Coronary artery (tissue), 2 donors: Measurements from ENCODE around the gene ZNF735.
A peak's percentile ranks its signal among the peaks of the same experiment; 100 is the strongest.
"Not testable (repeated sequence)": the region's sequence is repeated elsewhere in the genome, so short reads cannot be mapped to it uniquely, and the experiment has no call there.

Experiments used
- DNase-seq: peaks from one replicate; pipeline ENCODE4 v3.0.0-alpha.2; 2017; ENCODE audit warnings: low spot score
- H3K27ac ChIP-seq, 2 donors: fragments of 200-600 bp; sonication (generic); one replicate each; pipeline ENCODE4 v1.5.1; 2016 to 2019
- H3K4me3 ChIP-seq: fragments of 200-600 bp; sonication (generic); 2 replicates; pipeline ENCODE4 v1.5.1; 2016; ENCODE audit warnings: mild to moderate bottlenecking, moderate library complexity
- TF ChIP-seq, protein P1 (sequence below): fragments of 200-600 bp; sonication (generic); IDR thresholded peaks from one replicate; pipeline ENCODE4 v1.5.1; 2019; ENCODE audit warnings: antibody characterized with exemption

ZNF735 gene

DNA sequence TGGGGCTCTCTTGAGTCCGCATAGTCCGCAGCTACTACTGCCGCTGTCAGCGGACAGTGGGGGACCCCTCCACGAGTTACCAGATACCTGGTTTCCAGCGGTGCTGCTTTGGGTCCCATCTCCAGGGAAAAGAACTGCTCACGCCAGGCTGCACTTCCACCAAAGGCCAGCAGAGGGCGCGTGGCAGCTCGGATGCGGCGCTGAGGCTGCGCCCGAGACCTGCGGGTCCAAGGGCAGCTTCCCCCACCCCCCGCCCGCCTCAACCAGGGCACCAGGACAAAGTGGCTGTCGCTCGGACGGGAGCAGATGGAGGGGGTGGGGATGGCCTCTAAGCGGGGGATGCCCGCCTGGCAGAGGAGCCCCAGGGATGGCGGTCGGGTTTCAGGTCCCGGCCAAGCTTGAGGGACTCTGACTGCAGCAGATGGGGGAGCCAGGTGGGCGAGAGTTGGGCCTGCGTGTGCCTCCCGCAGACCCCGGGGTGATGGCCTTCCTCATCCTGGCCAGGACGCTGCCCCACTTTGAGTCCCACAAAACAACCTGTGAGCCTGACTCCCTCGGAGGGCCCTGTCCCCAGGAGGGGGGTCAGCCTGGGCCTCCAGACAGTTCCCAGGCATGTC lies 23.8 kb upstream of the ZNF735 start:
- Histone ChIP-seq H3K4me3 (no peak overlapping the region), H3K27ac (no peak overlapping the region)
- TF ChIP-seq, protein P1, sequence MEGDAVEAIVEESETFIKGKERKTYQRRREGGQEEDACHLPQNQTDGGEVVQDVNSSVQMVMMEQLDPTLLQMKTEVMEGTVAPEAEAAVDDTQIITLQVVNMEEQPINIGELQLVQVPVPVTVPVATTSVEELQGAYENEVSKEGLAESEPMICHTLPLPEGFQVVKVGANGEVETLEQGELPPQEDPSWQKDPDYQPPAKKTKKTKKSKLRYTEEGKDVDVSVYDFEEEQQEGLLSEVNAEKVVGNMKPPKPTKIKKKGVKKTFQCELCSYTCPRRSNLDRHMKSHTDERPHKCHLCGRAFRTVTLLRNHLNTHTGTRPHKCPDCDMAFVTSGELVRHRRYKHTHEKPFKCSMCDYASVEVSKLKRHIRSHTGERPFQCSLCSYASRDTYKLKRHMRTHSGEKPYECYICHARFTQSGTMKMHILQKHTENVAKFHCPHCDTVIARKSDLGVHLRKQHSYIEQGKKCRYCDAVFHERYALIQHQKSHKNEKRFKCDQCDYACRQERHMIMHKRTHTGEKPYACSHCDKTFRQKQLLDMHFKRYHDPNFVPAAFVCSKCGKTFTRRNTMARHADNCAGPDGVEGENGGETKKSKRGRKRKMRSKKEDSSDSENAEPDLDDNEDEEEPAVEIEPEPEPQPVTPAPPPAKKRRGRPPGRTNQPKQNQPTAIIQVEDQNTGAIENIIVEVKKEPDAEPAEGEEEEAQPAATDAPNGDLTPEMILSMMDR: peak; percentile 79
- no peak for DNase-seq

DNA sequence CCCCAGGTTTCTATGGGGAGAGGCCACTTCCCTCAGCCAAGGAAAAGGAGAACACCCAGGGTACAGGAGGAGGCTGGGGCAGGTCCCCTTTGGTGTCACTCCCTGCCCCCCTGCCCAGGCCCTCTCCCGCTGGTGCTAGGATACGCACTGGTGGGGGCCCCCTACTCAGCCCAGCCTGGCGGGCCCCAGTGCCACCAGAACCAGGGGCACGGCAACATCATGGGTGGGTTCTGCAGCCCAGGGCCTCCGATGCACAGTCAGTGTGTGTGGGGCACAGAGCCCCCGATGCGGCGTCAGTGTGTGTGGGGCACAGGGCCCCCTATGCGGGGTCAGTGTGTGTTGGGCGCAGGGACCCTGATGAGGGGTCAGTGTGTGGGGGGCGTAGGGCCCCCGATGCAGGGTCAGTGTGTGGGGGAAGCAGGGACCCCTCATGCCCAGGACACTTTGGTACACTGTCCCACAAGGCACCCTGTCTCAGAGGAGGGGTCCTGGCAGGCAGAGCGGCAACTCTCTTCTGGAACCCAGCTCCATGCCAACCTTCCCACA lies 23.1 kb upstream of the ZNF735 start:
- TF ChIP-seq, protein P1: no peak
- H3K27ac ChIP-seq: no peak overlapping the region
- no peak for DNase-seq
- H3K4me3 ChIP-seq: no peak overlapping the region

DNA sequence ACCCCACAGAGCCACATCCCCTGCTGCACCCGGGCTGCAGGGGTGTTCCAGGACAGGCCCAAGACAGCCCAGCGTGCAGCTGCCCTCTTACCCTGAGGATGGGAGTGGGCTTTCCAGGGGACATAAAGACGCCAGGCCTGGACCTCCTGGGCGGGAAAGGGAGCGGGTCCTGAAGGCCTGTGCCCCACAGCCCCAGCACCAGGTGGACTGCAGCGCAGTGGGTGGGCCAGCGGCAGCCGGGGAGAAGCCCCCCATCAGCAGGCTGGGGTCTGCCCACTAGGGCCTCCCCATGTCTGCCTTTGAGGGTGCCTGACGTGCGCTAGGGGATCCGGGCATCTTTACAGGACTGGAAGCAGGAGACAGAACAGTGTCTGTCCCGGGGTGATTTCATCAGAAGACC lies 22.6 kb upstream of the ZNF735 start:
- DNase-seq: no peak
- H3K4me3 ChIP-seq: no peak overlapping the region
- no peak overlapping the region for H3K27ac ChIP-seq
- TF ChIP-seq, protein P1: no peak

DNA sequence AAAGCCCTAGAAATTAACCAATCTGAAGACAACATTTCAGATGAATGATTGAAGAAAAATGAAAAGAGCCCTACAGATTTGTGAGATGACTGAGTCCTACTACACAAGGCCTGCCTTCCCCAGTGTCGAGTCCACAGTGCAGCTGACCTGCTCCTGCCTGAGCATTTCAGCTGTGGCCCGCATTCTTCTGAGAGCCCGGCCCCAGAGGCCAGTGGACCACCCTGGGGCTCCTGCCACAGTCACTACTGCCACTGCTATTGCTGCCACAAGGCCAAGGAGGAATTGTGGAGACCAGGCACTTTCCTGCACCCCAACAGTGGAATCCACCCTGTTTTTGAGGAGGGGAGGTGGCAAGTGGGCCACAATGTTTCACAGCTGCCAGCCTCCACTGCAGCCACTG lies 19.6 kb upstream of the ZNF735 start:
- H3K27ac ChIP-seq: no peak overlapping the region
- no peak for DNase-seq
- TF ChIP-seq, protein P1: no peak
- H3K4me3 ChIP-seq: no peak overlapping the region

DNA sequence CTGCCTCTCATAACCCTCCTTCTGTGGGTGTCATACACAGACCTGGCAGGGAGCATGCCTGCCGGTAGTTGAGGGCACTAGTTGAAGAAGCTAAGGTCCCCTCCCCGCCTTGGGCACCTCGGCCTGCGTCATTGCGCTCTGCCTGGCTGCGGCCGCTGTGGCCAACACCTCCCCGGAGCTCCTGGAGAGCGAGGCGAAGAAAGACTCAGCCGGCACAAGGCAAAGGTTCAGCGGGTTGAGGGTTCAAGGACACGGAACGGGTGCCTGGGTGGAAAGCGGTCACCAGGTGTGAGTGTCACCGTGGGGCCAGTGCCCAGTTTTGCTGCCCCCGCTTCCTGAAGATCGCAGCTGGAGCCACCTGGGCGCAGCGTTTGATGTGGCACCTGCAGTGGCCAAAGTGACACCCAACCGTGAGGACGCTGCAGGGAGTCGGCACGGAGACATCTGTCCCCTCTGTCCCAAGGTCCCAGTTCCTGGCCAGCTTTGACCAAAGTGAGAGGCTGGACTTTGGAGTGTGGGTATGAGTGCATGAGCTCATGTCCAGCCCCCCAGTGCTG lies 14.8 kb upstream of the ZNF735 start:
- no peak for DNase-seq
- Histone ChIP-seq H3K4me3 (no peak overlapping the region), H3K27ac (no peak overlapping the region)
- TF ChIP-seq, protein P1: no peak

DNA sequence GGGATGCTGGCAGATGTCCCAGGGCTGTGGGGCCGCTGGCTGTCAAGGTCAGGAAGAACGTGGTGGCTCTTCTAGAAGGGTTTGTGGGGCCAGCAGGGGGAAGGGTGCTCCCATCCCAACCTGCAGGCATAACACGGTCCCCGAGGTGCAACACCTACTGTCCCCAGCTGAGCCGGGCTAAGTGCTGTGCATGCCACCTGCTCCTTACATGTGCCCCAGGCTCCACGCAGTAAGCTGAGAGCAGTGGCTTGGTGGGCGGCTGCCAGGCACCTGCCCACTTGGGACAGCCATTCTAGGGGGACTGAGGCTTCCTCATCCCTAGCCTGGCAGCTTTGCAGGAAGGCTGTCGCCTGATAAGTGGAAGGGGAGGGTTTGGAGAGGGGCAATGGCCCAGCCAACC lies 14.2 kb upstream of the ZNF735 start:
- DNase-seq: no peak
- Histone ChIP-seq H3K4me3 (no peak overlapping the region), H3K27ac (no peak overlapping the region)
- TF ChIP-seq, protein P1: no peak

DNA sequence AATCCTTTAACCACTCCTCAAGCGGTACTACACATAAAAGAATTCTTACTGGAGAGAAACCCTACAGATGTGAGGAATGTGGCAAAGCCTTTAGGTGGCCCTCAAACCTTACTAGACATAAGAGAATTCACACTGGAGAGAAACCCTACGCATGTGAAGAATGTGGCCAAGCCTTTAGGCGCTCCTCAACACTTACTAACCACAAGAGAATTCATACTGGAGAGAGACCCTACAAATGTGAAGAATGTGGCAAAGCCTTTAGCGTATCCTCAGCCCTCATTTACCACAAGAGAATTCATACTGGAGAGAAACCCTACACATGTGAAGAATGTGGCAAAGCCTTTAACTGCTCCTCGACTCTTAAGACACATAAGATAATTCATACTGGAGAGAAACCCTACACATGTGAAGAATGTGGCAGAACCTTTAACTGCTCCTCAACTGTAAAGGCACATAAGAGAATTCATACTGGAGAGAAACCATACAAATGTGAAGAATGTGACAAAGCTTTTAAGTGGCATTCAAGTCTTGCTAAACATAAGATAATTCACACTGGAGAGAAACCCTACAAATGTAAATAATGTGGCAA lies 12.8 kb downstream of the ZNF735 start:
- H3K27ac ChIP-seq, DNase-seq, H3K4me3 ChIP-seq: not testable (repeated sequence)
